ENCODE data around the gene ZDHHC6.
"Not testable (repeated sequence)": the region's sequence is repeated elsewhere in the genome, so short reads cannot be mapped to it uniquely, and the experiment has no call there.

Gene ZDHHC6

DNA sequence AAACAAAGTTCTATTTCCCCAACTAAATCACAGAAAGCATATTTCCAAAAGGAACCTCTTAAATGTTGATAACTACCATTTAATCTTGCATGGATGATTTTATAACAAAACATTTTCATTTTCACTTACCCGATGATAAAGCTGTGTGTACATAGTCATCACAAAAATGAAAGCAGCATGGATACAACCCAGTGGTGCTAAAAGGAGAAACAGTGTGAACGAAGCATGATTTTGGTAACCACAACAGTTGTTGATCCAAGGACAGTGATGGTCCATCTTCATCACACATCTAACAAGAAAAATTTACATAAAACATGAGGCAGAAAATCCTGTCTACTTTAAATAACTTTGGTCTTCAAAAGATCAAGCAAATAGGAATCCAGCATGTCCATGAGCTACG, 4.7 kb downstream of the ZDHHC6 start:
- no peak for DNase-seq

DNA sequence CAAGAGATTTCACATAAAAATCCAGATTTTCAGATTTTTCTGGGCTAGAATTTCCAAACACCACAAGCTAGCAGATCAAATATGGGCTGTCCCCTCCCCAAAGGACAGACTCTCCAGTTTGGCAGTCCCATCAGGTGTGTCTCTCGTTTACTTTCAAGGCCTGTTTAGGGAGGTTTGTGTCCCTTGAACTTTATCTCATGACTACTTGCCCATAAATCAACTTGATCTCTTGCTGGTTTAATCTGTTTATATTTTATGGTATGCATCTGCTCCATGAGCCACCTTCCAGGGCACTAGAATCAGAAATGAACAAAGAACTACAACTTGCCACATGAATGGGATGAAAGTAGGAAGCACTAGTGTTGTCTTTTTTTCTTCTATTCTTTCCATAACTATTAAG, 5.2 kb downstream of the ZDHHC6 start:
- no peak for DNase-seq

GRCh38 chr10:112438356-112438755, 8.4 kb downstream of the ZDHHC6 start:
- no peak for DNase-seq

GRCh38 chr10:112434988-112435619, 11.6 kb downstream of the ZDHHC6 start:
- DNase-seq: peak; percentile 35 to 51

GRCh38 chr10:112433136-112433535, 13.6 kb downstream of the ZDHHC6 start:
- no peak for DNase-seq

DNA sequence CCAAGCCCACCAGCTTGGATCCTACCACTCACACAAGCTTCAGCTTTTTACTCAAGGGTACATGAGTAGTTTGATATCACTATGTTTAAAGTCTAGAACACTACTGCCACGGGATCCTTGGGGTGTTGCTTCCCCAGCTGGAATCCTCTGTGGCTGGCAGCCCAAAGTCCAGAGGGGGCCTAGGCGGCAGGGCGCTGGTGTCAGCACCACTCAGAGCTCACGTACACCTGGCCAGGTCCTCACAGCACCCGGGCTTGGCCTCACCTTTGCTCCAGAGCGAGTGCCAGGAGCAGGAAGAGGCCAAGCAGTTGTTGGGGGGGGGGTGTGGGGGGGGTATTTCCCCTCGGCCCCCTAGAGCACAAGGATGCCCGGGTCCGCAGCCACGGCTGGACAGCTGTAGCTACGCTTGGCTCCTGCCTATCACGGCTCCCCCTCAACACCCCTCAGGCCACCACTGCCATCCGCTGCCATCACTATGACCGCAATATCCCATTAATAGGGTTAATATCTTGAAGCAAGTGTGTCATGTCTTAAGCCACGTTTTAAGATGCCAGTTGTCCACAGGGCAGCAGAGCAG, 17.0 kb downstream of the ZDHHC6 start:
- no peak for DNase-seq

GRCh38 chr10:112429147-112429546, 17.6 kb downstream of the ZDHHC6 start:
- DNase-seq: no peak

DNA sequence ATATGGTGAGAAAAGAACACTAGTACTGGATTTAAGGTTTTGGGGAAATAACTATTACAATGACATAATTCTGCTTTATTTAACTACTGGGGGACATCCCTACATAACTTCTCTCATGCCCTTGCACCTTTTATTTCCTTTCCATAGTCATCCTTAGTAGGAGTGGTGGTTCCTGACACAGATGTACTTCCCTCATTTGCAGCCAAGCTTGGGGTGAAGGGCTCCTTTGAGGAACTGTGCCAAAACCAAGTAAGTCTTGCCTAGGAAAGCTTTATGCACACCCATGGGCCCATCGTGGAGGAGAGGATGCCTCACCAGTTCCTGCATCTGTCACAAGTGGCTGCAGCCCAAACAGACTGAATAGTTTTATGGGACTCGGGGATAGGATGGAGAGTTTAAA, 20.6 kb downstream of the ZDHHC6 start:
- DNase-seq: no peak

- no peak for DNase-seq
Observed at GRCh38 chr10:112424651-112425050, 22.1 kb downstream of the ZDHHC6 start.

- DNase-seq: no peak
Observed at GRCh38 chr10:112421731-112422130, 25.0 kb downstream of the ZDHHC6 start.

DNA sequence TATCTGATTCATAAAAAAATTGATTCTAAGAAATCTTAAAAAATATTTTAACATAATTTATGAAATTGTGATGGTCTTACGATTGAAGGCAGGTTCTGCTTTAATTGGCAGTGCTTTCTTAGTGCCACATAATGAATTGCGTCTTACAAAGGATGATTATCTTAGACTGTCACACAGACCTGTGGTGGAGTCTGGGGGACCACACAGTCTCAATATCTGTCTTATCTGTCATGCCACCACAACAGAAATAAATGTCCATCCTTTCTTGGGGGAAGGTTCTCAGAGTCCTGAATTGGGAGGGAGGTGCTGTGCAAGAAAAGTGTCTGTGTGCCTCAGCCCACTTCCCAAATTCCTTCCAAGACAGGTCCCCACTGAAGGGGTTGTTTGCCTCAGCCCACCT, 34.0 kb downstream of the ZDHHC6 start:
- DNase-seq: no peak

DNA sequence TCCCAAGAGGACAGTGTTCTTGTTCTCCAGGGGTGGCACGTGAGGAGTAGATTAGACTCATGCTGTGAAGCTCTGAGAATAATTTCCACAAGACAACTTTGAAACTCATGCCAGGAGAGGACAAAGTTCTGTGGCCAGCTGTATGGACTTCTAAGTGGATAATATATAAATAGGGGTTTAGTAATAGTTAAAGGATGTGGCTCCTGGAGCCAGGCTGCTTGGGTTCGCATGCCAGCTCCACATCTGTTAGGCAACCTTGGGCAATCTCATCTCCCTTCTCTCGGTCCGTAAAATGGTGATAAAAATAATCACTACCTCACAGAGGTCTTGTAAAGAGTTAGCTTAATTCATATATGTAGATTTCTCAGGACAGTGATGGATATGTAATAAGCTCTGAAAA, 37.0 kb downstream of the ZDHHC6 start:
- no peak for DNase-seq

GRCh38 chr10:112409299-112409698, 37.4 kb downstream of the ZDHHC6 start:
- DNase-seq: no peak

- DNase-seq: no peak
Observed at GRCh38 chr10:112407696-112408095, 39.0 kb downstream of the ZDHHC6 start.

GRCh38 chr10:112406806-112407205, 39.9 kb downstream of the ZDHHC6 start:
- not testable (repeated sequence) for DNase-seq

DNA sequence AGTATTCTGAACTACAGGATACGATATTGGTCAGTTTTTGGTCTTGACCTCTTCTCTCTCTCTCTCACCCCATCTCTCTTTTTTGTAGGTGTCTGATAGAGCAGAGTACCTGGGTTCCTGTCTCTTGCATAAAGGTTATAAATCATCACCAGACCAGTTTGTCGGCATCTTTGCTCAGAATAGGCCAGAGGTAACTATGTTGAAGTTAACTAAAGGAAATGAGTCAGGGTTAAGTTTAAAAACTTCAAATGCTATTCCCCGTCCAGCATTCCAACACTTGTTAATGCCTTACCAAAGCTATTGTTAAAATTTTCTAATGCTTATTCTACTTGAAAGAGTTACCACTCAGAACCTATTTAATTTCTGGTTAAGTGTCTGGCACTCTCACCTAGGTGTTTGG, 42.1 kb downstream of the ZDHHC6 start:
- DNase-seq: no peak

DNA sequence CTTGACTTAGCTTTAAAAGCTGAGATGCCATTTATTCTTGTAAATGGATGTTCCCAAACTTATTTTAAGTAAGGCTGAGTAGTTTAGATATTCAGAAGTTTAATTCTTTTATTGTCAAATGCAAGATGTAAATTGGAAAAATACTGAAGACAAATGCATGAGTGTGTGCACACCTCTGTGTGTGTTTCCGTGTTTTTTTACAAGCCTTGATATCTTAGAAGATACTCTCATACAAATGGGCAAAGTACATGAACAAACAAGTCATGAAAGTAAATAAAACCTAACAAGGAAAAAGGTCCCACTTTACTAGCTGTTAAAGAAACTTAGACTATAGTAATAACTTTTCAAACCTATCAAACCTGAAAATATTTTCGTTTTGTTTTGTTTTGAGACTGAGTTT, 43.8 kb downstream of the ZDHHC6 start:
- no peak for DNase-seq

DNA sequence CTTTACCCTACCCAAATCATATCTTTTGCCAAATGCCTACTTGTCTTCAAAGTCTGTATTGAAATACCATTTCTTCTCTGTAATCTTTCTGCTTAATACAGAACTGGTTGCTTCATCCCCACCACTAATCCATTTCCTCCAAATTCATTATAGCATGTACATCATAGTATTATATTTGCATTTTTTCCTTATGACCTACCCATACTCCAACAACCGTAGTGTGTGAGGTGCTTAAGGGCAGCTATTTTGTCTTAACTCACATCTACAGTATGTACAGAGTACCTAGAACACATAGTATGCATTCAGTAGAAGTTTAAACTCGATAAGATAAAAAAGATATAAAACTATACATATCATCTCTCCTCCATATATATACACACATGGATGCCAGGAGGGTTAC, 49.1 kb downstream of the ZDHHC6 start:
- no peak for DNase-seq

DNA sequence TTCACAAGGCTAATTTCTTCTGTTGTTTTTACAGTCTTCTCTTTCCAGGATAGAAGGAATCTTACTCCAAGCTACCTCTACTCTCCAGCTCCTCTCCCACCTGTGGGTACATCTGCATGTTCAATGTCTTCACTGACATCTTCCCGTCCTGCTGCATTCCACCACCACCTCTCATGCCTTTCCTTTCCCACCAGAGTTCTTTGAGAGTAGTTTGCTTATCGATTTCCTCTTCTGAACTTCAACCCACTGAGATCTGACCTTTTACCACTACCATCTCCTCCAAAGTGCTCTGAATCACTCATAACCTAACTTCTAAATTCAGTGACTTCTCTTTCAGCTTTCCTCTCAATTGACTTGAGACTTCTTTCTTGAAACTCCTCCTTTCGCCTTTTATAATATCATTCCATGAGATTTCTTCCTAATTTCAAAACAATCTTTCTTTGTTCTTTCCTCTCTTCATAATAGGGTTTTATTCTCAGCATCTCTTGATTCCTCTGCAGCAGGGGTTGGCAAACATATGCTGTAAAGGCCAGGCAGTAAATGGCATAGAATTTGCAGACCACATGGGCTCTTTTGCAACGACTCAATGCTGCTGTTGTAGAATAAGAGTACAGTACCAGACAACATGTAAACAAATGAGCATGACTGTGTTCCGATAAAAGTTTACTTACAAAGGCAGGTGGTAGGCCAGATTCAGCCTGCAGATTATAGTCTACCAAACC, 50.7 kb downstream of the ZDHHC6 start:
- DNase-seq: no peak

DNA sequence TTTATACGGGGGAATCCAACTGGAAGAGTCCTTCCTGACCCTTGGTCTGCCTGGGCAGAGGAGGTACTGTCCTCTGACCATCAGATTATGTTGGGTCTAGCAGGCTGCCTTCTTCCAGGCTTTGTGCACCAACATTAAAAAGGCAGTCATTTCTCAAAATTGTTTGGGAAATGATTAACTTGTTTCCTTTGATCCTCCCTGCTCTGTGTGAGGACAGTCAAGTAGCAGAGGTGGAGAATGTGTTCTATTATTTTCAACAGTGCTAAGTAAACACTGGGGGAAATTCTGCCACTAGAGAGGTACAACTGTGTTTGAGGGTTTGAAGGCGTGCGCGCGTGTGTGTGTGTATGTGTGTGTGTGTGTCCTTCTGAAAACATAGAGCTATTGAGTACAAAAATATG, 52.2 kb downstream of the ZDHHC6 start:
- DNase-seq: no peak

DNA sequence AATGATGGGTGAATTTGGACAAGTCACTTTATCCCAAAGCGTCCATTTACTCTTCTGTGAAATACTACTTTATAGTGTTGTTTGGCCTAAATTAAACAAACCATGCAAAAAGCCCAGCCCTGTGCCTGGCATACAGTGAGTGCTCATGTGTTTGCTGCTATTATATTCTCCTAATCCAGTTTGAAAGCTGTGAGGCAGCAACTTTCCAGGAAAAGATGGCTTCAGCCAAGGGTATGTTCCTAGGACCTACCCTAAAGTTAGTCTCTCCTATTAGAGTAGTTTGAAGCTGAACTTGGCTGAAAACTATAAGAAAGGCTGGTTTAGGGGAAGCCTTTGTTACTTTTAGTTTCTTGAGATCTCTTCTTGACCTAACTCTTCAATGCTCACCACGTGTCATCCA, 52.9 kb downstream of the ZDHHC6 start:
- DNase-seq: no peak

DNA sequence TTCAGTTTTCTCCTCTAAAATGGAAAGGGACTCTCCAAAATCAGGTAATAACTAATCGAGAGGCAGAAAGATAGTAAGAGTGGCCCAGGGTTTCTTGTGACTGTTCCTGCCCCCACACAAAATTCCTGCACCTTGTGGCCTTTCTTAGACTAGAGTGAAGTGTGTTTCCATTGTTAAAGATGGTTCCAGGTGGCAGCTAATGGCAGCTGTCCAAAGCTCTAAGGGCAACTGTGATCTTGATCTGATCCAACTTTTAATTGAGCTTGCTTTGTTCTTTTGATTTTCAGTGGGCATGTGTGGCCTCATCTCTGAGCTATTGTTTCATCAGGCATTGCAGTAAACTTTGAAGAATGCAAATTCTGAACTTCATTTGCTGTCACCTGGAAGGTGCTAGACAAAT, 53.4 kb downstream of the ZDHHC6 start:
- DNase-seq: no peak

- no peak for DNase-seq
Observed at GRCh38 chr10:112390125-112390703, 56.5 kb downstream of the ZDHHC6 start.

DNA sequence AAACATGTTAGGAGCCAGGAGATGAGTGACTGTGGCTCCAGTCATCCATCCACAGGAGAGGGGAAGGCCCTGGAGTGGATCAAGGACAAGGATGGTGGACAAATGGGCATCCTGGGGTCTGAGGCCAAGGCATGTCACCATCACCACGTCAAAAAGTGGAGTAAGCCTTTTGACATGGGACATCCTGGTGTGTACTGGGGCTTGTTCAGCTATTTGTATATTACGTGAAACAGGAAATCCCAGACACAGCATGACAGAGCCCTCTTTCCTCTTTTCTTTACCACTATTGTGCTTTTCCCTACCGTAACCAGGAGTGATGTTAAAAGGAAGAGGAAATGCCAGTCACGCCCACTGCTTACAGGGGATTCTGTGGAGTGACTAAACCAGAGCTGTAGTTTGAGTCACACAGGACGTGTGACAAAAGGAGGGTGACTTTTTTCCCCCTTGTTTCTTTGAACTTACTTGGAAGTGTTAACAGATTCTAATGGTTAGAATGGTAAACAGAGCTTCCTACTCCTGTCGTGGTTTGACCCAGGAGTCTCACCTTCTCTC, 57.4 kb downstream of the ZDHHC6 start:
- peak; percentile 92 to 94 for DNase-seq
